COLO829 (cell line): ENCODE results near the gene PRKD3.
"Not testable (repeated sequence)": the region's sequence is repeated elsewhere in the genome, so short reads cannot be mapped to it uniquely, and the experiment has no call there.

Source experiments
- DNase-seq: peaks from one replicate; pipeline ENCODE4 v3.0.0; 2012; ENCODE audit warnings: low spot score

PRKD3 gene

GRCh38 chr2:37316181-37316580, 8.5 kb downstream of the PRKD3 start:
- no peak for DNase-seq

- DNase-seq: no peak
These were observed 9.3 kb downstream of the PRKD3 start for GRCh38 chr2:37315364-37315763.

- DNase-seq: no peak
These were observed 17.1 kb downstream of the PRKD3 start for GRCh38 chr2:37307500-37307899.

GRCh38 chr2:37306024-37306423, 18.6 kb downstream of the PRKD3 start:
- DNase-seq: no peak

- no peak for DNase-seq
These were observed 21.9 kb downstream of the PRKD3 start for GRCh38 chr2:37302701-37303252.

- no peak for DNase-seq
These were observed 23.2 kb downstream of the PRKD3 start for GRCh38 chr2:37301408-37301807.

GRCh38 chr2:37300578-37300977, 24.1 kb downstream of the PRKD3 start:
- DNase-seq: no peak

- DNase-seq: no peak
These were observed 24.5 kb downstream of the PRKD3 start for GRCh38 chr2:37300146-37300545.

- no peak for DNase-seq
These were observed 27.0 kb downstream of the PRKD3 start for GRCh38 chr2:37297632-37298031.

GRCh38 chr2:37295469-37296073, 29.1 kb downstream of the PRKD3 start:
- no peak for DNase-seq

GRCh38 chr2:37294858-37295257, 29.8 kb downstream of the PRKD3 start:
- not testable (repeated sequence) for DNase-seq

GRCh38 chr2:37291680-37292079, 33.0 kb downstream of the PRKD3 start:
- no peak for DNase-seq

GRCh38 chr2:37287966-37288365, 36.7 kb downstream of the PRKD3 start:
- no peak for DNase-seq

GRCh38 chr2:37284381-37284780, 40.3 kb downstream of the PRKD3 start:
- DNase-seq: no peak

- no peak for DNase-seq
These were observed 41.4 kb downstream of the PRKD3 start for GRCh38 chr2:37283207-37283606.

GRCh38 chr2:37282746-37283145, 41.9 kb downstream of the PRKD3 start:
- DNase-seq: no peak

- no peak for DNase-seq
These were observed 42.7 kb downstream of the PRKD3 start for GRCh38 chr2:37281916-37282315.

GRCh38 chr2:37276291-37276690, 48.3 kb downstream of the PRKD3 start:
- no peak for DNase-seq
